Esophagus (tissue), 2 donors: Measurements from ENCODE around the gene THAP11. TPM values are rescaled to one million over a fixed set of nuclear protein-coding genes. Genes with fewer than 3 reads are reported as not detected.

ENCODE experiments used
- H3K27ac ChIP-seq, 2 donors: one replicate each; pipeline ENCODE4 v1.5.1; 2013; ENCODE audit warnings: low read depth in 2 of 2, mild to moderate bottlenecking in 2 of 2, inconsistent platforms in 1 of 2, low read length in 1 of 2, moderate library complexity in 1 of 2
- H3K27me3 ChIP-seq, 2 donors: one replicate each; pipeline ENCODE4 v1.6.1; 2013; ENCODE audit warnings: low read length in 2 of 2, control low read depth in 1 of 2, mild to moderate bottlenecking in 1 of 2; ENCODE audit not compliant: insufficient read depth in 2 of 2, control insufficient read depth in 1 of 2
- H3K36me3 ChIP-seq, 2 donors: one replicate each; pipeline ENCODE4 v1.6.1; 2013; ENCODE audit warnings: low read length in 1 of 2; ENCODE audit not compliant: control insufficient read depth in 2 of 2, insufficient read depth in 2 of 2
- H3K4me1 ChIP-seq, 2 donors: one replicate each; pipeline ENCODE4 v1.6.1; 2013; ENCODE audit warnings: low read length in 1 of 2; ENCODE audit not compliant: control insufficient read depth in 2 of 2, insufficient read depth in 2 of 2
- H3K4me3 ChIP-seq, 2 donors: one replicate each; pipeline ENCODE4 v1.5.1; 2013; ENCODE audit warnings: low read length in 2 of 2, mild to moderate bottlenecking in 2 of 2, low read depth in 1 of 2, moderate library complexity in 1 of 2
- H3K9me3 ChIP-seq, 2 donors: one replicate each; pipeline ENCODE4 v1.6.1; 2013; ENCODE audit warnings: mild to moderate bottlenecking in 2 of 2, low read depth in 1 of 2, low read length in 1 of 2, moderate library complexity in 1 of 2; ENCODE audit not compliant: control insufficient read depth in 2 of 2, insufficient read depth in 1 of 2
- WGBS, 2 donors: extraction: QIAGEN DNeasy Blood & Tissue Kit; methylation state at CpG; one replicate each; pipeline ENCODE4 v1.1.7; 2013; 5-methylcytosine and 5-hydroxymethylcytosine counted together
- polyA plus RNA-seq, 2 donors: library from polyadenylated mRNA; stranded (reverse); fragments of 200-250 nt; gene quantifications; one replicate each; pipeline ENCODE4 v1.2.3, GENCODE V29; 2013
- donor health status: healthy with polysubstance abuse.
- donor health status: Bipolar disorder and iron deficiency.

The THAP11 gene
- polyA plus RNA-seq, 2 donors = 6.8 to 17.9 TPM

GRCh38 chr16:67845291-67846062 lies 3.4 kb downstream of the THAP11 start:
- H3K4me1 ChIP-seq = peaks cover 4 to 24% of the 10 kb centered on the region in 2 donors
- H3K9me3 ChIP-seq = no peaks in the 10 kb centered on the region
- peak overlapping the region; percentile 78 to 97 for H3K27ac ChIP-seq
- WGBS, 2 donors = 66 to 69% methylated on average over 5 of the region's 5 CpGs
- H3K27me3 ChIP-seq = no peaks in the 10 kb centered on the region
- no peaks in the 10 kb centered on the region for H3K36me3 ChIP-seq
- H3K4me3 ChIP-seq = no peak overlapping the region

GRCh38 chr16:67846063-67846319 lies 3.9 kb downstream of the THAP11 start:
- WGBS, 2 donors = 6% methylated on average over 2 of the region's 2 CpGs

GRCh38 chr16:67846320-67847063 lies 4.4 kb downstream of the THAP11 start, which contains the start of gene NUTF2:
Gene NUTF2, plus strand, starts transcription at chr16:67846933. Its CDS starts 18,198 bp downstream, at chr16:67865131.
- no peaks in the 10 kb centered on the region for H3K9me3 ChIP-seq
- H3K4me3 ChIP-seq = peak within 1 kb of the TSS; percentile 82 to 92
- H3K27me3 ChIP-seq = no peaks in the 10 kb centered on the region
- H3K36me3 ChIP-seq = no peaks in the 10 kb centered on the region
- peaks cover 4 to 24% of the 10 kb centered on the region in 2 donors for H3K4me1 ChIP-seq
- 1% methylated on average over 41 to 57 of the region's 57 CpGs for WGBS, 2 donors
- H3K27ac ChIP-seq = peak within 1 kb of the TSS; percentile 95 to 97

More at GRCh38 chr16:67846063-67846319, 3.9 kb downstream of the THAP11 start:
- Histone ChIP-seq H3K9me3 (no peaks in the 10 kb centered on the region), H3K27ac (peak overlapping the region; percentile 95 to 97), H3K36me3 (no peaks in the 10 kb centered on the region), H3K4me1 (peaks cover 4 to 24% of the 10 kb centered on the region in 2 donors), H3K4me3 (peak overlapping the region; percentile 82 to 92), H3K27me3 (no peaks in the 10 kb centered on the region)

- H3K27me3 ChIP-seq = no peaks in the 10 kb centered on the region
- no peaks in the 10 kb centered on the region for H3K36me3 ChIP-seq
- H3K9me3 ChIP-seq = no peaks in the 10 kb centered on the region
- H3K4me1 ChIP-seq = peaks cover 4 to 24% of the 10 kb centered on the region in 2 donors
- H3K27ac ChIP-seq = peak within 1 kb of the TSS; percentile 95 to 97
- H3K4me3 ChIP-seq = peak within 1 kb of the TSS; percentile 82 to 92
- 0 to 1% methylated on average over 42 to 62 of the region's 62 CpGs for WGBS, 2 donors
These were observed 5.1 kb downstream of the THAP11 start, which contains the start of gene CENPT for GRCh38 chr16:67847064-67847861. Gene CENPT, minus strand, starts transcription at chr16:67847693. Its CDS starts 13,834 bp downstream, at chr16:67833859.

GRCh38 chr16:67848118-67848517 lies 6.0 kb downstream of the THAP11 start:
- H3K4me3 ChIP-seq = peak overlapping the region in 1 of 2 donors; percentile 82
- no peaks in the 10 kb centered on the region for H3K36me3 ChIP-seq
- H3K27ac ChIP-seq = peak overlapping the region in 1 of 2 donors; percentile 47
- H3K9me3 ChIP-seq = no peaks in the 10 kb centered on the region
- H3K27me3 ChIP-seq = no peaks in the 10 kb centered on the region
- 94 to 96% methylated on average over 11 of the region's 11 CpGs for WGBS, 2 donors
- peaks cover 4 to 19% of the 10 kb centered on the region in 2 donors for H3K4me1 ChIP-seq

- H3K36me3 ChIP-seq = peaks cover 0 to 2% of the 10 kb centered on the region in 2 donors
- H3K9me3 ChIP-seq = no peaks in the 10 kb centered on the region
- no peak overlapping the region for H3K27ac ChIP-seq
- H3K4me1 ChIP-seq = peaks cover 12 to 18% of the 10 kb centered on the region in 2 donors
- no peaks in the 10 kb centered on the region for H3K27me3 ChIP-seq
- WGBS, 2 donors = 98 to 99% methylated on average over 3 of the region's 3 CpGs
- no peak overlapping the region for H3K4me3 ChIP-seq
These were observed 11.6 kb downstream of the THAP11 start for GRCh38 chr16:67853670-67854069.

GRCh38 chr16:67855789-67856188 lies 13.7 kb downstream of the THAP11 start:
- Histone ChIP-seq H3K27me3 (no peaks in the 10 kb centered on the region), H3K36me3 (peaks cover 0 to 2% of the 10 kb centered on the region in 2 donors), H3K4me3 (no peak overlapping the region), H3K9me3 (no peaks in the 10 kb centered on the region), H3K4me1 (peaks cover 11 to 22% of the 10 kb centered on the region in 2 donors), H3K27ac (no peak overlapping the region)
- 72 to 80% methylated on average over 10 of the region's 10 CpGs for WGBS, 2 donors

- Histone ChIP-seq H3K4me3 (no peak overlapping the region), H3K27ac (peak overlapping the region; percentile 56 to 88), H3K27me3 (no peaks in the 10 kb centered on the region), H3K4me1 (peaks cover 16 to 31% of the 10 kb centered on the region in 2 donors), H3K36me3 (peaks cover 0 to 4% of the 10 kb centered on the region in 2 donors), H3K9me3 (no peaks in the 10 kb centered on the region)
- 88 to 91% methylated on average over 5 of the region's 5 CpGs for WGBS, 2 donors
These were observed 14.9 kb downstream of the THAP11 start for GRCh38 chr16:67856927-67857546.
